HG03521 (cell line): ENCODE measurements around the gene RASAL2.
"Not testable (repeated sequence)": the region's sequence is repeated elsewhere in the genome, so short reads cannot be mapped to it uniquely, and the experiment has no call there.

Experiments used
- ATAC-seq: cut with Tn5 transposase; IDR thresholded peaks from one replicate; pipeline ENCODE4 v1.9.1; 2021; ENCODE audit warnings: mild to moderate bottlenecking, moderate library complexity; ENCODE audit not compliant: unreplicated experiment

Gene RASAL2

GRCh38 chr1:178218550-178218949 lies 124.6 kb downstream of the RASAL2 start:
- no peak for ATAC-seq

- no peak for ATAC-seq
These were observed 126.2 kb downstream of the RASAL2 start for GRCh38 chr1:178220094-178220493.

GRCh38 chr1:178223289-178223688 lies 129.4 kb downstream of the RASAL2 start:
- ATAC-seq = no peak

GRCh38 chr1:178224358-178224757 lies 130.5 kb downstream of the RASAL2 start:
- no peak for ATAC-seq

- no peak for ATAC-seq
These were observed 137.0 kb downstream of the RASAL2 start for GRCh38 chr1:178230881-178231409.

- ATAC-seq = no peak
These were observed 138.2 kb downstream of the RASAL2 start for GRCh38 chr1:178232108-178232507.

GRCh38 chr1:178232949-178233348 lies 139.0 kb downstream of the RASAL2 start:
- no peak for ATAC-seq

- ATAC-seq = no peak
These were observed 143.2 kb downstream of the RASAL2 start for GRCh38 chr1:178237121-178237520.

GRCh38 chr1:178238722-178239510 lies 145.0 kb downstream of the RASAL2 start:
- ATAC-seq = no peak

GRCh38 chr1:178241057-178241456 lies 147.2 kb downstream of the RASAL2 start:
- no peak for ATAC-seq

- ATAC-seq = no peak
These were observed 147.9 kb downstream of the RASAL2 start for GRCh38 chr1:178241837-178242236.

- no peak for ATAC-seq
These were observed 149.2 kb downstream of the RASAL2 start for GRCh38 chr1:178243119-178243518.

GRCh38 chr1:178243890-178244289 lies 150.0 kb downstream of the RASAL2 start:
- ATAC-seq = no peak

- ATAC-seq = not testable (repeated sequence)
These were observed 154.4 kb downstream of the RASAL2 start for GRCh38 chr1:178248284-178248683.

GRCh38 chr1:178253581-178253980 lies 159.7 kb downstream of the RASAL2 start:
- ATAC-seq = not testable (repeated sequence)

GRCh38 chr1:178254433-178254832 lies 160.5 kb downstream of the RASAL2 start:
- ATAC-seq = no peak

GRCh38 chr1:178258536-178258935 lies 164.6 kb downstream of the RASAL2 start:
- ATAC-seq = no peak

- ATAC-seq = no peak
These were observed 168.2 kb downstream of the RASAL2 start for GRCh38 chr1:178262120-178262500.

GRCh38 chr1:178263341-178263740 lies 169.4 kb downstream of the RASAL2 start:
- ATAC-seq = no peak

GRCh38 chr1:178266113-178266512 lies 172.2 kb downstream of the RASAL2 start:
- ATAC-seq = no peak

GRCh38 chr1:178266619-178267066 lies 172.7 kb downstream of the RASAL2 start:
- ATAC-seq = no peak

- no peak for ATAC-seq
These were observed 173.8 kb downstream of the RASAL2 start for GRCh38 chr1:178267646-178268094.
